OCI-LY3 (cell line): Measurements from ENCODE around the gene DACT1.

ENCODE experiments used
- CTCF ChIP-seq: fragments of 200-600, 300-600 bp; sonication (generic); IDR thresholded peaks from 2 replicates; pipeline ENCODE4 v1.5.1; 2014; ENCODE audit warnings: antibody characterized with exemption, low read length, low read depth
- EZH2phosphoT487 ChIP-seq: fragments of 200-600 bp; shearing (Covaris generic); IDR thresholded peaks from 2 replicates; pipeline ENCODE4 v1.6.1; 2018; ENCODE audit warnings: antibody characterized with exemption, mixed run types, low read depth

GRCh38 chr14:58677996-58678395, 40.2 kb downstream of the DACT1 start:
- TF ChIP-seq CTCF (no peak), EZH2phosphoT487 (no peak)
